HepG2 (cell line): ENCODE measurements around the gene CNNM2. TPM values are rescaled to one million over a fixed set of nuclear protein-coding genes. Genes with fewer than 3 reads are reported as not detected.
A peak's percentile ranks its signal among the peaks of the same experiment; 100 is the strongest.

ENCODE experiments used
- ARID2 ChIP-seq: sonication (generic); formaldehyde crosslinking; IDR thresholded peaks from 2 replicates; pipeline ENCODE4 v1.8.1; 2022; ENCODE audit warnings: mild to moderate bottlenecking, missing genetic modification reagents, borderline replicate concordance
- ATF1 ChIP-seq: IDR thresholded peaks from 2 replicates; pipeline ENCODE4 v1.6.1; 2016; ENCODE audit warnings: mild to moderate bottlenecking, control low read depth
- BORCS8-MEF2B ChIP-seq: sonication (generic); formaldehyde crosslinking; IDR thresholded peaks from 2 replicates; pipeline ENCODE4 v1.8.0; 2022; ENCODE audit warnings: mild to moderate bottlenecking, missing genetic modification reagents
- CREM ChIP-seq, 2 experiments: sonication (generic) in 1 of 2; formaldehyde crosslinking in 1 of 2; IDR thresholded peaks; 2 replicates each; pipeline versions ENCODE4 v1.4.0 to v1.6.1; 2016 to 2020; ENCODE audit warnings: antibody characterized with exemption in 1 of 2, mild to moderate bottlenecking in 1 of 2, missing genetic modification reagents in 1 of 2
- HDAC2 ChIP-seq: sonication (generic); formaldehyde crosslinking; IDR thresholded peaks from 2 replicates; pipeline ENCODE4 v1.4.0; 2020; ENCODE audit warnings: missing genetic modification reagents
- JUNB ChIP-seq: sonication (generic); formaldehyde crosslinking; IDR thresholded peaks from 2 replicates; pipeline ENCODE4 v1.8.0; 2022; ENCODE audit warnings: missing genetic modification reagents, mild to moderate bottlenecking, borderline replicate concordance
- NFKB2 ChIP-seq: sonication (generic); formaldehyde crosslinking; IDR thresholded peaks from 2 replicates; pipeline ENCODE4 v1.4.0; 2020; ENCODE audit warnings: missing genetic modification reagents, borderline replicate concordance
- SAFB2 ChIP-seq: sonication (generic); formaldehyde crosslinking; IDR thresholded peaks from 2 replicates; pipeline ENCODE4 v1.5.1; 2020; ENCODE audit warnings: missing genetic modification reagents, low read depth, mild to moderate bottlenecking, borderline replicate concordance
- TBX2 ChIP-seq: sonication (generic); formaldehyde crosslinking; IDR thresholded peaks from 2 replicates; pipeline ENCODE4 v1.5.0; 2020; ENCODE audit warnings: missing genetic modification reagents, mild to moderate bottlenecking, borderline replicate concordance
- ZBTB38 ChIP-seq: sonication (generic); formaldehyde crosslinking; IDR thresholded peaks from 2 replicates; pipeline ENCODE4 v1.5.1; 2020; ENCODE audit warnings: mild to moderate bottlenecking, missing genetic modification reagents
- ZBTB42 ChIP-seq: sonication (generic); formaldehyde crosslinking; IDR thresholded peaks from 2 replicates; pipeline ENCODE4 v1.5.0; 2020; ENCODE audit warnings: mild to moderate bottlenecking, missing genetic modification reagents
- ZNF12 ChIP-seq: sonication (generic); formaldehyde crosslinking; IDR thresholded peaks from 2 replicates; pipeline ENCODE4 v1.5.0; 2020; ENCODE audit warnings: missing genetic modification reagents
- ZNF230 ChIP-seq: sonication (generic); formaldehyde crosslinking; IDR thresholded peaks from 2 replicates; pipeline ENCODE4 v1.4.0; 2020; ENCODE audit warnings: mild to moderate bottlenecking, missing genetic modification reagents
- ZNF232 ChIP-seq: sonication (generic); formaldehyde crosslinking; IDR thresholded peaks from 2 replicates; pipeline ENCODE4 v1.4.0; 2020; ENCODE audit warnings: missing genetic modification reagents, borderline replicate concordance
- ZNF569 ChIP-seq: sonication (generic); formaldehyde crosslinking; IDR thresholded peaks from 2 replicates; pipeline ENCODE4 v1.5.0; 2020; ENCODE audit warnings: mild to moderate bottlenecking, missing genetic modification reagents, moderate library complexity, borderline replicate concordance
- ZNF614 ChIP-seq: IDR thresholded peaks from 2 replicates; pipeline ENCODE4 v1.6.1; 2018; ENCODE audit warnings: missing biosample characterization, missing genetic modification reagents, inconsistent platforms, borderline replicate concordance
- ZNF747 ChIP-seq: sonication (generic); formaldehyde crosslinking; IDR thresholded peaks from 2 replicates; pipeline ENCODE4 v1.8.1; 2023; ENCODE audit warnings: missing genetic modification reagents, mild to moderate bottlenecking, borderline replicate concordance
- ZSCAN20 ChIP-seq: sonication (generic); formaldehyde crosslinking; IDR thresholded peaks from 2 replicates; pipeline ENCODE4 v1.4.0; 2020; ENCODE audit warnings: missing genetic modification reagents, mild to moderate bottlenecking, borderline replicate concordance
- polyA plus RNA-seq, 8 experiments: library from polyadenylated mRNA; depleted of rRNA in 3 of 8; stranded (reverse) in 7 of 8; unstranded in 1 of 8; fragments of >200 nt; fragmentation: Illumina TruSeq in 4 of 8; extraction: Trizol in 4 of 8; gene quantifications; 2 replicates each; pipeline versions ENCODE4 v1.2.1 to v1.2.3, GENCODE V29; 2011 to 2016; ENCODE audit warnings: low read depth in 4 of 8, missing spikeins in 1 of 8, mixed read lengths in 1 of 8; ENCODE audit not compliant: insufficient read depth in 1 of 8
- total RNA-seq, 5 experiments: library from RNA; depleted of rRNA; stranded (reverse); fragments of >200 nt; fragmentation: Illumina TruSeq; extraction: Trizol; gene quantifications; 2 replicates each; pipeline ENCODE4 v1.2.3, GENCODE V29; 2016; ENCODE audit warnings: low read depth in 1 of 5
- TF ChIP-seq, protein P1 (sequence below): sonication (generic); formaldehyde crosslinking; IDR thresholded peaks from 2 replicates; pipeline ENCODE4 v1.5.0; 2020; ENCODE audit warnings: mild to moderate bottlenecking, missing genetic modification reagents, borderline replicate concordance
- TF ChIP-seq, protein P2 (sequence below): sonication (generic); formaldehyde crosslinking; conservative IDR thresholded peaks from 2 replicates; pipeline ENCODE4 v1.4.0; 2020; ENCODE audit warnings: missing genetic modification reagents
- TF ChIP-seq, protein P3 (sequence below): sonication (generic); formaldehyde crosslinking; IDR thresholded peaks from 2 replicates; pipeline ENCODE4 v1.5.1; 2020; ENCODE audit warnings: missing genetic modification reagents, mild to moderate bottlenecking, borderline replicate concordance

Gene CNNM2
- total and polyA plus RNA-seq, 2 of the 13 experiments (the other 11 are each of a cell fraction or from before 2014, with no cell fraction given) = 7.1 to 9.0 TPM

DNA sequence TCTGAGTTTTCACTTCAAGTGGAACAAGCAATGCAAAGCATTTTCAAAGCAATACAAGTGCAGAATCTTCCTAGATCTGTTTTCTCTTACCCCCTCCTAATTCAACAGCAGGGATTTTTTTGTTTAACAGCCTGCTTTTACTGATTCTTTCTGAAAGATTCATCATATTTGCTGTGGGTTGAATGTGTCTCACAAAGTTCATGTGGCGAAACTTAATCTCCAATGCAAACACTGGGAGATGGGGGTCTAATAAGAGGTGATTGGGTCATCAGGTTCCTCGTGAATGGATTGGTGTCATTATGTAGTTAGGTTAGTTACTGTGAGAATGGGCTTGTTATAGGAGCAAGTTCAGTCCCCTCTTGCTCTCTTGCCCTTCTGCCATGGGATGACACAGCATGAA, 107.6 kb downstream of the CNNM2 start (continued):
- no peak for TF ChIP-seq ARID2
- no peak for TF ChIP-seq ZNF232 (CRISPR knock-in tag)
- peak; percentile 99 for TF ChIP-seq ZNF12 (CRISPR knock-in tag)
- TF ChIP-seq ZNF614 (CRISPR knock-in tag) = no peak
- TF ChIP-seq ZNF569 (CRISPR knock-in tag) = no peak
- peak; percentile 31; the same call in 1 of the 2 replicates for TF ChIP-seq CREM (IDR thresholded peaks at IDR 0.05)
- TF ChIP-seq CREM (CRISPR knock-in tag; IDR thresholded peaks at IDR 0.05) = no peak
- TF ChIP-seq, protein P1, sequence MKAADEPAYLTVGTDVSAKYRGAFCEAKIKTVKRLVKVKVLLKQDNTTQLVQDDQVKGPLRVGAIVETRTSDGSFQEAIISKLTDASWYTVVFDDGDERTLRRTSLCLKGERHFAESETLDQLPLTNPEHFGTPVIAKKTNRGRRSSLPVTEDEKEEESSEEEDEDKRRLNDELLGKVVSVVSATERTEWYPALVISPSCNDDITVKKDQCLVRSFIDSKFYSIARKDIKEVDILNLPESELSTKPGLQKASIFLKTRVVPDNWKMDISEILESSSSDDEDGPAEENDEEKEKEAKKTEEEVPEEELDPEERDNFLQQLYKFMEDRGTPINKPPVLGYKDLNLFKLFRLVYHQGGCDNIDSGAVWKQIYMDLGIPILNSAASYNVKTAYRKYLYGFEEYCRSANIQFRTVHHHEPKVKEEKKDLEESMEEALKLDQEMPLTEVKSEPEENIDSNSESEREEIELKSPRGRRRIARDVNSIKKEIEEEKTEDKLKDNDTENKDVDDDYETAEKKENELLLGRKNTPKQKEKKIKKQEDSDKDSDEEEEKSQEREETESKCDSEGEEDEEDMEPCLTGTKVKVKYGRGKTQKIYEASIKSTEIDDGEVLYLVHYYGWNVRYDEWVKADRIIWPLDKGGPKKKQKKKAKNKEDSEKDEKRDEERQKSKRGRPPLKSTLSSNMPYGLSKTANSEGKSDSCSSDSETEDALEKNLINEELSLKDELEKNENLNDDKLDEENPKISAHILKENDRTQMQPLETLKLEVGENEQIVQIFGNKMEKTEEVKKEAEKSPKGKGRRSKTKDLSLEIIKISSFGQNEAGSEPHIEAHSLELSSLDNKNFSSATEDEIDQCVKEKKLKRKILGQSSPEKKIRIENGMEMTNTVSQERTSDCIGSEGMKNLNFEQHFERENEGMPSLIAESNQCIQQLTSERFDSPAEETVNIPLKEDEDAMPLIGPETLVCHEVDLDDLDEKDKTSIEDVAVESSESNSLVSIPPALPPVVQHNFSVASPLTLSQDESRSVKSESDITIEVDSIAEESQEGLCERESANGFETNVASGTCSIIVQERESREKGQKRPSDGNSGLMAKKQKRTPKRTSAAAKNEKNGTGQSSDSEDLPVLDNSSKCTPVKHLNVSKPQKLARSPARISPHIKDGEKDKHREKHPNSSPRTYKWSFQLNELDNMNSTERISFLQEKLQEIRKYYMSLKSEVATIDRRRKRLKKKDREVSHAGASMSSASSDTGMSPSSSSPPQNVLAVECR (CRISPR knock-in tag) = no peak
- peak; percentile 80 for TF ChIP-seq TBX2
- TF ChIP-seq, protein P2, sequence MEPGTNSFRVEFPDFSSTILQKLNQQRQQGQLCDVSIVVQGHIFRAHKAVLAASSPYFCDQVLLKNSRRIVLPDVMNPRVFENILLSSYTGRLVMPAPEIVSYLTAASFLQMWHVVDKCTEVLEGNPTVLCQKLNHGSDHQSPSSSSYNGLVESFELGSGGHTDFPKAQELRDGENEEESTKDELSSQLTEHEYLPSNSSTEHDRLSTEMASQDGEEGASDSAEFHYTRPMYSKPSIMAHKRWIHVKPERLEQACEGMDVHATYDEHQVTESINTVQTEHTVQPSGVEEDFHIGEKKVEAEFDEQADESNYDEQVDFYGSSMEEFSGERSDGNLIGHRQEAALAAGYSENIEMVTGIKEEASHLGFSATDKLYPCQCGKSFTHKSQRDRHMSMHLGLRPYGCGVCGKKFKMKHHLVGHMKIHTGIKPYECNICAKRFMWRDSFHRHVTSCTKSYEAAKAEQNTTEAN = no peak
- no peak for TF ChIP-seq ZNF747 (CRISPR knock-in tag)
- no peak; the same call in 1 of the 2 replicates for TF ChIP-seq JUNB (CRISPR knock-in tag)
- no peak for TF ChIP-seq ZBTB38 (CRISPR knock-in tag)
- TF ChIP-seq SAFB2 = no peak
- peak; percentile 64; the same call in 1 of the 2 replicates for TF ChIP-seq HDAC2 (CRISPR knock-in tag)
- no peak for TF ChIP-seq ATF1 (CRISPR knock-in tag)
- TF ChIP-seq BORCS8-MEF2B (CRISPR knock-in tag) = no peak
- no peak for TF ChIP-seq ZSCAN20 (CRISPR knock-in tag)
- TF ChIP-seq, protein P3, sequence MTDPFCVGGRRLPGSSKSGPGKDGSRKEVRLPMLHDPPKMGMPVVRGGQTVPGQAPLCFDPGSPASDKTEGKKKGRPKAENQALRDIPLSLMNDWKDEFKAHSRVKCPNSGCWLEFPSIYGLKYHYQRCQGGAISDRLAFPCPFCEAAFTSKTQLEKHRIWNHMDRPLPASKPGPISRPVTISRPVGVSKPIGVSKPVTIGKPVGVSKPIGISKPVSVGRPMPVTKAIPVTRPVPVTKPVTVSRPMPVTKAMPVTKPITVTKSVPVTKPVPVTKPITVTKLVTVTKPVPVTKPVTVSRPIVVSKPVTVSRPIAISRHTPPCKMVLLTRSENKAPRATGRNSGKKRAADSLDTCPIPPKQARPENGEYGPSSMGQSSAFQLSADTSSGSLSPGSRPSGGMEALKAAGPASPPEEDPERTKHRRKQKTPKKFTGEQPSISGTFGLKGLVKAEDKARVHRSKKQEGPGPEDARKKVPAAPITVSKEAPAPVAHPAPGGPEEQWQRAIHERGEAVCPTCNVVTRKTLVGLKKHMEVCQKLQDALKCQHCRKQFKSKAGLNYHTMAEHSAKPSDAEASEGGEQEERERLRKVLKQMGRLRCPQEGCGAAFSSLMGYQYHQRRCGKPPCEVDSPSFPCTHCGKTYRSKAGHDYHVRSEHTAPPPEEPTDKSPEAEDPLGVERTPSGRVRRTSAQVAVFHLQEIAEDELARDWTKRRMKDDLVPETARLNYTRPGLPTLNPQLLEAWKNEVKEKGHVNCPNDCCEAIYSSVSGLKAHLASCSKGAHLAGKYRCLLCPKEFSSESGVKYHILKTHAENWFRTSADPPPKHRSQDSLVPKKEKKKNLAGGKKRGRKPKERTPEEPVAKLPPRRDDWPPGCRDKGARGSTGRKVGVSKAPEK (CRISPR knock-in tag) = no peak
- TF ChIP-seq ZBTB42 (CRISPR knock-in tag) = no peak
- TF ChIP-seq ZNF230 = no peak
- no peak for TF ChIP-seq NFKB2
